Measurements from ENCODE around the gene RERE.

The RERE gene

DNA sequence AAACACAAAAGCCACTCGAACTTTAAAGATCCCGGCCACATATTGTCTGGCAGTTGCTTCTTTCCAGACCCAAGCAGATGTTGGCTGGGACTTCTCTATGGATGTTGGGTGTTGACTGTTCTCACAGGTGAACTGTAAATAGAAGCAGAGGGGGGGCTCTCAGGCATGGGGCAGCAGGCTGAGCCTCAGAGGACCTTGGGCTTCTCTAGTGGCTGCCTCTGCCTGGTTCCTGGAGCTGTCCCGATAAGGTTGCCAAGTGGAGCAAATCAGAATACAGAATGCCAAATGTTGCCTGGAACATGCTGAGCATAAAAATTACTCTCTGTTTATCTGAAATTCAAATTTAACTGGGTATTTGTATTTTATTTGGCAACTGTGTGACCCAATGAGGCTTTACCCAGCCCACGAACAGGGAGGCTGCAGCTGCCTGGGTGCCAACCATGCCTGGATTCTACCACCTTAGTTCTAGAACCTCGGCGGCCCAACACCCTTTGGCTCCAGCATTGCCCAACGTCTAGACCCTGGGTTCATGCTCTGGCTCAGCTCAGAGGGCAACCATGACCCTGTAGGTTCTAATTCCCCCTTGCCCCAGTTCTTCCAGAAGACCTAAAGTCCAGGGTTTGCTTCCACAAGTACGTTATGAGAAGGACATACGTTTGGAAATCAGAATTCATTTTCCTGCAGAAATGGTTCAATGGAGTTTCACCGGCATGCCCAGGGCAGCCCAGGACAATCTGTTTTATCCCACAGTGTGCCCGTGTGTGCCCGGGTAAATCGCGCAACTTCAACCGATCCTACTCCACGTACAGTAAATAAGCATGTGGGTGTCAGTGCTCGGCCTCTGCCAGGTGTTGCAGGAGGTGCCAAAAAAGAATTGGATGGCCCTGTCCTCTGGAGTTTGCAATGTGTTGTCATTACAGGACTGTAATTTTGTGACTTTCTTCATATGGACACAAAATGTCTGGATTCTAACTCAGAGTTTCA, 504.9 kb downstream of the RERE start (continued):
- TF ChIP-seq, protein P1, sequence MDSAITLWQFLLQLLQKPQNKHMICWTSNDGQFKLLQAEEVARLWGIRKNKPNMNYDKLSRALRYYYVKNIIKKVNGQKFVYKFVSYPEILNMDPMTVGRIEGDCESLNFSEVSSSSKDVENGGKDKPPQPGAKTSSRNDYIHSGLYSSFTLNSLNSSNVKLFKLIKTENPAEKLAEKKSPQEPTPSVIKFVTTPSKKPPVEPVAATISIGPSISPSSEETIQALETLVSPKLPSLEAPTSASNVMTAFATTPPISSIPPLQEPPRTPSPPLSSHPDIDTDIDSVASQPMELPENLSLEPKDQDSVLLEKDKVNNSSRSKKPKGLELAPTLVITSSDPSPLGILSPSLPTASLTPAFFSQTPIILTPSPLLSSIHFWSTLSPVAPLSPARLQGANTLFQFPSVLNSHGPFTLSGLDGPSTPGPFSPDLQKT (IDR thresholded peaks at IDR 0.05; ENCODE audit: borderline replicate concordance, low read depth, low read length) = no peak
- TF ChIP-seq ZNF561 (tag by site-specific recombination; IDR thresholded peaks at IDR 0.05; ENCODE audit: borderline replicate concordance) (no peak), ZNF621 (tag by site-specific recombination; IDR thresholded peaks at IDR 0.05) (no peak), ZNF600 (tag by site-specific recombination; IDR thresholded peaks at IDR 0.05) (no peak), ZSCAN16 (tag by site-specific recombination; IDR thresholded peaks at IDR 0.05) (no peak)
- TF ChIP-seq, protein P2, sequence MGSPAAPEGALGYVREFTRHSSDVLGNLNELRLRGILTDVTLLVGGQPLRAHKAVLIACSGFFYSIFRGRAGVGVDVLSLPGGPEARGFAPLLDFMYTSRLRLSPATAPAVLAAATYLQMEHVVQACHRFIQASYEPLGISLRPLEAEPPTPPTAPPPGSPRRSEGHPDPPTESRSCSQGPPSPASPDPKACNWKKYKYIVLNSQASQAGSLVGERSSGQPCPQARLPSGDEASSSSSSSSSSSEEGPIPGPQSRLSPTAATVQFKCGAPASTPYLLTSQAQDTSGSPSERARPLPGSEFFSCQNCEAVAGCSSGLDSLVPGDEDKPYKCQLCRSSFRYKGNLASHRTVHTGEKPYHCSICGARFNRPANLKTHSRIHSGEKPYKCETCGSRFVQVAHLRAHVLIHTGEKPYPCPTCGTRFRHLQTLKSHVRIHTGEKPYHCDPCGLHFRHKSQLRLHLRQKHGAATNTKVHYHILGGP (tag by site-specific recombination; IDR thresholded peaks at IDR 0.05) = no peak

DNA sequence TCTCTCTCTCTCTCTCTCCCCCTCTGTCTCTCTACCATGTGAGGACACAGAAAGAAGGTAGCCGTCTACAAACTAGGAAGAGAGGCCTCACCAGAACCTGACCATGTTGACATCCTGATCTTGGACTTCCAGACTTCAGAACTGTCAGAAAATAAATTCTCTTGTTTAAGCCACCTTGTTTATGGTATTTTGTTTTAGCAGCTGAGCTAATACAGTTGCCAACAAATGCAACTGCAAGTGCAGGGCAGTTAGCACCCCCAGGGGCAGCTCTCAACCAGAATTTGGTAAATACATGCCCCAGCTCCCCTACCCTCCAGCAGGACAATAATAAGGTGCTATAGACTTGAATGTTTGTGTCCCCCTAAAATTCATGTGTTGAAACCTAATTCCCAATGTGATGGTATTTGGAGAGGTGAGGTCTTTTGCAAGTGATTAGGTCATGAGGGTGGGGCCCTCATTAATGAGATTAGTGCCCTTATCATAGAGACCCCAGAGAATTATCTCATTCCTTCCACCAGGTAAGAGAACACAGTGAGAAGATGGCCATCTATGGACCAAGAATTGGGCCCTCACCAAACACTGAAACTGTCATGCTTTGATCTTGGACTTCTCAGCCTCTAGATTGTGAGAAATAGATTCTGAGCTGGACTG, 506.2 kb downstream of the RERE start:
- Histone ChIP-seq H3K4me3 (ENCODE audit: low read depth, low read length) (no peak overlapping the region), H3K4me1 (ENCODE audit: control insufficient read depth, insufficient read depth, low read length) (no peaks in the 10 kb centered on the region), H3K27ac (ENCODE audit: extremely low read depth, low read depth, low read length) (no peak overlapping the region), H3K9me3 (ENCODE audit: control insufficient read depth, insufficient read depth, low read depth, low read length) (no peaks in the 10 kb centered on the region), H3K36me3 (ENCODE audit: control insufficient read depth in 2 of 2, insufficient read depth in 1 of 2, low read length in 2 of 2) (no peaks in the 10 kb centered on the region)
- TF ChIP-seq SETDB1 (IDR thresholded peaks at IDR 0.05; ENCODE audit: insufficient read length, low read length) = peak; percentile 55
- TF ChIP-seq KLF1 (tag by site-specific recombination; IDR thresholded peaks at IDR 0.05) = no peak
- no peak for TF ChIP-seq ZNF350 (tag by site-specific recombination; IDR thresholded peaks at IDR 0.05)
- TF ChIP-seq ZNF596 (tag by site-specific recombination; IDR thresholded peaks at IDR 0.05) = no peak
- POLR2A ChIA-PET = interaction anchor here (0.6 to 1.1 kb wide), 2 partner anchors 292 to 296 kb away, joined by 3 to 6 read pairs; no protein-coding TSS in a partner anchor
- CTCF ChIA-PET = interaction anchor here (0.6 to 7.3 kb wide), 12 partner anchors 14 to 336 kb away, joined by 3 to 169 read pairs (median 6); no protein-coding TSS in a partner anchor

DNA sequence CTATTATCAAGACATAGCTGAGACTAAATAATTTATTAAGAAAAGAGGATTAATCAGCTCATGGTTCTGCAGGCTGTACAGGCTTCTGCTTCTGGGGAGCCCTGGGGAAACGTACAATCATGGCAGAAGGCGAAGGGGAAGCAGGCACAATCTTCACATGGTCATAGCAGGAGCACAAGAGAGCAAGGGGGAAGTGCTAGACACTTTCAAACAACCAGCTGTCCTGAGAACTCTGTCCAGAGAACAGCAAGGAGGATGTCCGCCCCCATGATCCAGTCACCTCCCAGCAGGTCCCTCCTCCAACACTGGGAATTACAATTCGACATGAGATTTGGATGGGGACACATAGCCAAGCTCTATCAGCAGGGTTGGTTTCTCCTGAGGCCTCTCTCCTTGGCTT, 509.8 kb downstream of the RERE start:
- H3K9me3 ChIP-seq (ENCODE audit: control insufficient read depth, insufficient read depth, low read depth, low read length) = no peaks in the 10 kb centered on the region
- H3K4me1 ChIP-seq (ENCODE audit: control insufficient read depth, insufficient read depth, low read length) = no peaks in the 10 kb centered on the region
- CTCF ChIA-PET = interaction anchor here (1.2 kb wide), 1 partner anchor 292 kb away, joined by 3 read pairs; no protein-coding TSS in a partner anchor
- H3K4me3 ChIP-seq (ENCODE audit: low read depth, low read length) = no peak overlapping the region
- POLR2A ChIA-PET = no interaction called here
- H3K36me3 ChIP-seq (ENCODE audit: control insufficient read depth in 2 of 2, insufficient read depth in 1 of 2, low read length in 2 of 2) = no peaks in the 10 kb centered on the region
- H3K27ac ChIP-seq (ENCODE audit: extremely low read depth, low read depth, low read length) = no peak overlapping the region
- no peak for TF ChIP-seq TCF7L2 (IDR thresholded peaks at IDR 0.05; ENCODE audit: borderline replicate concordance, low read depth, low read length)
- no peak for TF ChIP-seq HOXC10 (CRISPR knock-in tag; IDR thresholded peaks at IDR 0.05)
- no peak for TF ChIP-seq ZNF768 (tag by site-specific recombination; IDR thresholded peaks at IDR 0.05)
- no peak for TF ChIP-seq EGR2 (tag by site-specific recombination; IDR thresholded peaks at IDR 0.05; ENCODE audit: low read depth)
- no peak for TF ChIP-seq ZNF626 (tag by site-specific recombination; IDR thresholded peaks at IDR 0.05)
- no peak for TF ChIP-seq ZNF785 (tag by site-specific recombination; IDR thresholded peaks at IDR 0.05)
- TF ChIP-seq, protein P3, sequence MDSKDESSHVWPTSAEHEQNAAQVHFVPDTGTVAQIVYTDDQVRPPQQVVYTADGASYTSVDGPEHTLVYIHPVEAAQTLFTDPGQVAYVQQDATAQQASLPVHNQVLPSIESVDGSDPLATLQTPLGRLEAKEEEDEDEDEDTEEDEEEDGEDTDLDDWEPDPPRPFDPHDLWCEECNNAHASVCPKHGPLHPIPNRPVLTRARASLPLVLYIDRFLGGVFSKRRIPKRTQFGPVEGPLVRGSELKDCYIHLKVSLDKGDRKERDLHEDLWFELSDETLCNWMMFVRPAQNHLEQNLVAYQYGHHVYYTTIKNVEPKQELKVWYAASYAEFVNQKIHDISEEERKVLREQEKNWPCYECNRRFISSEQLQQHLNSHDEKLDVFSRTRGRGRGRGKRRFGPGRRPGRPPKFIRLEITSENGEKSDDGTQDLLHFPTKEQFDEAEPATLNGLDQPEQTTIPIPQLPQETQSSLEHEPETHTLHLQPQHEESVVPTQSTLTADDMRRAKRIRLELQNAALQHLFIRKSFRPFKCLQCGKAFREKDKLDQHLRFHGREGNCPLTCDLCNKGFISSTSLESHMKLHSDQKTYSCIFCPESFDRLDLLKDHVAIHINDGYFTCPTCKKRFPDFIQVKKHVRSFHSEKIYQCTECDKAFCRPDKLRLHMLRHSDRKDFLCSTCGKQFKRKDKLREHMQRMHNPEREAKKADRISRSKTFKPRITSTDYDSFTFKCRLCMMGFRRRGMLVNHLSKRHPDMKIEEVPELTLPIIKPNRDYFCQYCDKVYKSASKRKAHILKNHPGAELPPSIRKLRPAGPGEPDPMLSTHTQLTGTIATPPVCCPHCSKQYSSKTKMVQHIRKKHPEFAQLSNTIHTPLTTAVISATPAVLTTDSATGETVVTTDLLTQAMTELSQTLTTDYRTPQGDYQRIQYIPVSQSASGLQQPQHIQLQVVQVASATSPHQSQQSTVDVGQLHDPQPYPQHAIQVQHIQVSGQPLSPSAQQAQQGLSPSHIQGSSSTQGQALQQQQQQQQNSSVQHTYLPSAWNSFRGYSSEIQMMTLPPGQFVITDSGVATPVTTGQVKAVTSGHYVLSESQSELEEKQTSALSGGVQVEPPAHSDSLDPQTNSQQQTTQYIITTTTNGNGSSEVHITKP (tag by site-specific recombination; IDR thresholded peaks at IDR 0.05) = no peak
- TF ChIP-seq SP7 (tag by site-specific recombination; IDR thresholded peaks at IDR 0.05) = no peak
- no peak for TF ChIP-seq ZNF701 (tag by site-specific recombination; IDR thresholded peaks at IDR 0.05)
- TF ChIP-seq ZNF274 (IDR thresholded peaks at IDR 0.05; ENCODE audit: low read length) = no peak
- no peak for TF ChIP-seq ZNF274 (tag by site-specific recombination; IDR thresholded peaks at IDR 0.05; ENCODE audit: borderline replicate concordance)
- TF ChIP-seq ZNF664 (tag by site-specific recombination; IDR thresholded peaks at IDR 0.05) = no peak
- no peak for TF ChIP-seq ZNF670 (tag by site-specific recombination; IDR thresholded peaks at IDR 0.05; ENCODE audit: low read depth)
- TF ChIP-seq ZNF2 (tag by site-specific recombination; IDR thresholded peaks at IDR 0.05) = no peak
- TF ChIP-seq MYNN (tag by site-specific recombination; IDR thresholded peaks at IDR 0.05; ENCODE audit: borderline replicate concordance) = no peak
- TF ChIP-seq, protein P4, sequence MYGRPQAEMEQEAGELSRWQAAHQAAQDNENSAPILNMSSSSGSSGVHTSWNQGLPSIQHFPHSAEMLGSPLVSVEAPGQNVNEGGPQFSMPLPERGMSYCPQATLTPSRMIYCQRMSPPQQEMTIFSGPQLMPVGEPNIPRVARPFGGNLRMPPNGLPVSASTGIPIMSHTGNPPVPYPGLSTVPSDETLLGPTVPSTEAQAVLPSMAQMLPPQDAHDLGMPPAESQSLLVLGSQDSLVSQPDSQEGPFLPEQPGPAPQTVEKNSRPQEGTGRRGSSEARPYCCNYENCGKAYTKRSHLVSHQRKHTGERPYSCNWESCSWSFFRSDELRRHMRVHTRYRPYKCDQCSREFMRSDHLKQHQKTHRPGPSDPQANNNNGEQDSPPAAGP (tag by site-specific recombination; IDR thresholded peaks at IDR 0.05) = no peak

Data from HEK293 (cell line).